ENCODE measurements around the gene GPR61.

The GPR61 gene

DNA sequence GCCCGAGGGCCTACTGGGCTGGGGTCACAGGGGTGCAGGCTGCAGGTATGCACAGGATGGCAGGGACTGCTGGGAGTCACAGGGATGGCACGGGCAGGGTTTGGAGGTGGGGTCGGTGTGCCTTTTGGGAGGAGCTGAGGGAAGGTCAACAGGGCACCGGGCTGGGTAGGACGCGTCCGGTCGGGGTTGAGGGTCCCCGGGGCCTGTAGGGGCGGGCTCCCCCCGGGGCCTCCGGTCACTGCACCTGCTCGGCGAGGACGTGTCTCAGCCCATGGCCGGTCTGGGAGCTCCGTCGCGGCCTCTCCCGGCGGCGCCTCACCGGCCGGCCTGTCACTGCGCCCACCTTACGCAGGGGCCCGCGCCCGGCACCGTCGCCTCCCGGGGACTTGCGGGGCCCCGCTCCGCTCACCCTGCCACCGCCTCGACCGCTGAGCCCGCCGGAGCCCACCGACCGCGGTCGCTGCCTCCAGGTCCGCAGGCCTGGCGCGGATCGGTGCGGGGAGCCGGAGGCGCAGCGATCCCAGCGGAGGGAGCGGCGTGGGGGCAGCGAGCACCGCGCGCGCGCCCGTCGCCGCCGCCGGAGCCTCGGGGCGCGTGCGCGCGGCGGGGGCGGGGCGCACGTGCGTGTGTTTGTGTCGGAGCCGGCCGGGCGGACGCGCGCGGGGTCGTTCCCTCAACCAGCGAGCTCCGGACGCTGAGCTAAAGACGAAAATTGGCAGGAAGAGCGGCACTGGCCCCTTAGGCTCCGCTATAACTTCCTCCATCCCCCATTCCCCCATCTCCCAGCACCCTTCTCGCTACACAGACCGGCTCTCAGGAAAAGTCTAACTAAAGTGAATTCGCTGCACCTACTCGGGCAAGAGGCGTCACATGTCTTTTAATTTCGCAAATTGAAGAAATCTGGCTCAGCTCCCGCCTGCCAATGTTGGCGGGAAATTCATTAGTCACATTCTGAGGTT lies 30.2 kb upstream of the GPR61 start, which contains the start of gene AMIGO1:
TSS of gene AMIGO1 (minus strand) at position 552 of the 959 bp plus-strand sequence. CDS start 815 bp downstream, outside the sequence.
- peak; percentile 61 for DNase-seq

GRCh38 chr1:109513110-109513710 lies 26.5 kb upstream of the GPR61 start:
- peak; percentile 47 for DNase-seq

DNA sequence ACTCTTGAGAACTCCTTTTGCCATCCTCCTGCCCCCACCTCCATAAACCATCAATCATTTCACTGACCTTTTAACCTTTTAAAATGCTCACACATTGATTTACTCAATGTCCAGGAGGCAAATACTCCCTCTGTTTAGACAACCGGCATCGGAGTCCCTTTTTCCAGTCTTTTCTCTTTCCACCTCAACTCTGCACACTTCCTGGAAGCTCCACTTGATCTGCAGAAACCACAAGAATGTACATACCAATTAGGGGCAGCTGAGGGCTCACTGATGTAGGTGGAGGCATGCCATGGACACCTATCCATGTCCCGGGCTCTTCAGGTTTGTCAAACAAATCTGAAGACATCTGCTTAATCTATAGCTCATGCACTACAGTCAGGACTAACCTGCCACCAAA lies 24.8 kb upstream of the GPR61 start:
- no peak for DNase-seq

DNA sequence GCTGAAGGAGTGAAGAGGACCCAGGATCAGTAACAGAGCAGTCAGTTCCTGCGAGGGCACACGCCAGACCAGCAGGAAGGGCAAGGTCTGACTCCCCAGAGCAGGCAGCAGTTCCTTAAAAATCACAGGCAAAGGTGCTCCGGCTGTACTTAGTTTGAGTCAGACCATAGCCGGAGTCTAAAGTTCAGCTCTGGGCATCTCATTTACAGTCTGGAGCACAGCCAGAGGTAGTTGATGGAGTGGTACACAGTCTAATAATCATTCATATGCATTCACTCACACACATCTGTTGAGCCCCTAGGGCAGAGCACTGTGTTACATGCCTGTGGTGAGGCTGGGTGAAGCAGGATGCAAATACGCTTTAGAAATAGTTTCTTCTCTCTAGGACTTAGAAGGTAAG lies 22.8 kb upstream of the GPR61 start:
- DNase-seq, result no peak

DNA sequence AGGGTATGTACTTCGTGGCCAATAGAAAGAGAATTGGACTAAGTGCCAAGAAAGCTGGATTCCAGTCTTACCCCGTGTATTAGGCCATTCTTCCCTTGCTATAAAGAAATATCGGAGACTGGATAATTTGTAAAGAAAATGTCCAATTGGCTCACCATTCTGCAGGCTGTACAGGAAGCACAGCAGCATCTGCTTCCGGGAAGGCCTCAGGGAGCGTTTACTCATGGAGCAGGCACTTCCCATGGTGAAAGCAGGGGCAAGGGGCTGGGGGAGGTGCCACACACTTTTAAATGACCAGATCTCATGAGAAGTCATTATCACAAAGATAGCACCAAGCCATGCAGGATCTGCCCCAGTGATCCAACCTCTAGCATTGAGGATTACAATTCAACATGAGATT lies 22.3 kb upstream of the GPR61 start:
- DNase-seq, result no peak

GRCh38 chr1:109521002-109521951 lies 18.4 kb upstream of the GPR61 start:
- no peak for DNase-seq

DNA sequence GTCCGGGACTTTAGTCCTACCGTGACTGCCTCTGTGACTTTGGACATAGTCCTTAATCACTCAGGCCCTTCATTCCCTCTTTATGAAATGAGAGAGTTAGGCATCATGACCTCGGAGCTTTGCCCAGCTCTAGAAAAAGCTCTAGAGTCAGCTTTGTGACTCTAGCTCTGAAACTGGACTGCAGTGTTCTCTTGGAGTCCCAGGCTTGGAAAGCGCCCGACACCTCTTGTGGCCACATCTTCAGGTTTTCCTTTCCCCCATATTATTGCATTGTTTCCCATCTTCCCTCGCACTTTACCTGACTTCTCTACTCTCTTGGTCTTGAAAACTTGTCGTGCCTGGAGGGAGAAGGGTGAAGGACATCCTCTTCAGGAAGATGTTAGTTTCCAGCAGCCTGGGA lies 17.6 kb upstream of the GPR61 start:
- DNase-seq, result no peak

DNA sequence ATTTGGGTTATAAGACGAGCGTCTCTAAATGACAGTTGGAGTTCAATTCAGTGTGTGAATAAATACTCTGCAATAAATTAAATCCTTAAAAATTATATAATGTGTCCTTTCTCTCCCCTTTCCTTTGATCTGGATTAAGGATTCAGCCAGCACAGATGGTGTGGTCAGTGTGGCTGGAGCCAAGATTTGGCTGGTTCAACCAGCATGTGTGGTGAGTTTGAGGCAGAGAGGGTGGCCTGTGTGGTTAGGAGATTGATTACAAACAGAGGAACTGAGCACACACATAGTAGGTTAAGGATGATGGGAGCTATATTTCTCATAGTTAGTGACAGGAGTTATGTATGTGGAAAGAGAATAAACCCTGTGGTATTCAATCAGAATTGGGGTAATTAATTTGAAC lies 16.0 kb upstream of the GPR61 start:
- no peak for DNase-seq

DNA sequence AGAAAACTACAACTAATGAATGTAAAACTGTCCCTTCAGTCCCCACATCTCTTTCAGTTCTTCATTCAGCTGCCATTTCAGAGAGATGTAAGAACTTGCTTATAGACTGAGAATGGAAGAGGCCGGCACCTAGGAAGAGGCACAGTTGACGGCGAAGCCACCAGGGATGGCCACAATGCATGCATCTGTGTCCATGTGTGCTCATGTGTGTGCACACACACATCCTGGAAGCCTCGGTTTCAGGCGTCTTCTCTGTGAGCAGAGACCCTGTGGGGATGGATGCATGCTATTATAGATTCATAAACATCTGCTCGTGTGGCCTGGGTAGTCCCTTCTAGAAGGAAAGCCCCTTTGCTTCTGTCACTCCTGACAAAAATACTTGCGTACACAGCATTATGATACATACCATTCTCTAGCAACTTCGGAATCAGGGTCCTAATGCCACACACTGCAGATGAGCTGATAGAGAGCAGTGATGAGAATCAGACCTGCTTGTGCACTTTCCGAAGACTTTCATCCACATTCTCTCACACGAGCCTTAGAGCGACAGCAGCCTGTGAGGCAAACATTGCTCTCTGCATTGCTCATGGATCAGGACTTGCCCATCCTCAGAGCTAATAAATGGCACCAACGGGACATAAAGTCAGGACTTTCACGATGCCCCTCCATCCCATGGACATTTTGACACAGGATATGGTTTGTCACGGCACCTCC lies 12.4 kb upstream of the GPR61 start:
- DNase-seq, result no peak

- no peak for DNase-seq
Measured at GRCh38 chr1:109527846-109528695, 11.6 kb upstream of the GPR61 start.

- no peak for DNase-seq
Measured at GRCh38 chr1:109528712-109529111, 11.0 kb upstream of the GPR61 start.

- no peak for DNase-seq
Measured at GRCh38 chr1:109529881-109530456, 9.7 kb upstream of the GPR61 start.

DNA sequence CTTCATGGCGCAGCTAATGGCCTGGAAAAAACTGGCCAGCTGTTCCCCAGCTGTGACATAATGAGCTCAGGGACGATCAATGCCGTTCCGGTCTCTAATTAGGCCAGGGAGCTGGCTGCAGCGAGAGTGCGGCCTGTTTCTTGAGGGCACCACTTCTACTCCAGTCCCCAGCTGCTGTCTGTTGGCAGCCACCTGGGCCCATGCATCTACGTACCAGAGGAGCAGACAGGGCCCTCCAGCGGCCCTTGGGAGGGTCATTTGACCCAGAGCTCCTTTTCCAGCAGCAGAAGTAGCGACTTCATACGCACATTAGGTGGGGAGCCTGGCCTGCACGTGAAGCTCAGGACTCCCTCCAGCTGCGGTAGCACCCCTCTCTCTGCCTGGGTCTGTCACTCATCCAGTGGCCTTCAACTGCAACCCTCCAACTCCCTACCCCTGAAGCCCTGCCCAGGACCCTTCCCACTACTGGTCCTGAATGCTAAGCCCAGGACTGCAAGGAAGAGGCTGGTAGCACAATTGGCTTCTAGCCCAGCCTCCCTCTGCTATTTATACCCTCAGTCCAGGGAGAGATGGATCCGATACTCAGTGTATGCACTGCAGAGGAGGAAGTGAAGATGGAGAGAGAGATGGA lies 9.1 kb upstream of the GPR61 start:
- DNase-seq, result peak; percentile 19

DNA sequence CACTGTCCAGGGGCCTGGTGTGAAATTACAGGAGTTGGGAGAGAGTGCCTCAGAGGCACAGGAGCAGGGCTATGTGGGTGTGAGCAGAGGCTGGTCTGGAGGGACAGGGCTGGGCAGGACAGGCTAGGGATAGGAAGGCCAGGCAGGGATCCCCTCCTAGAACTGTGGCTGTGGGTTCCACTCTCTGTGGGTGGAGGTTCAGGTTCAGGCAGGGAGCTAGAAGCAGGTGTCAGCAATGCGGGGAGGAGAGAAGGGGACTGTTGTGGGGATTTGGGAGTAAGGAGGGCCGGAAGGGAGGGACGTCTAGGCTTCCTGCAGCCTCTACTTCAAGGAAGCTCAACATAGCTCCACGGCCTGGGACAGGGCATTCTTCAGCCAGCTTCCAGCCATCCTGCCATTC lies 8.3 kb upstream of the GPR61 start:
- no peak for DNase-seq

DNA sequence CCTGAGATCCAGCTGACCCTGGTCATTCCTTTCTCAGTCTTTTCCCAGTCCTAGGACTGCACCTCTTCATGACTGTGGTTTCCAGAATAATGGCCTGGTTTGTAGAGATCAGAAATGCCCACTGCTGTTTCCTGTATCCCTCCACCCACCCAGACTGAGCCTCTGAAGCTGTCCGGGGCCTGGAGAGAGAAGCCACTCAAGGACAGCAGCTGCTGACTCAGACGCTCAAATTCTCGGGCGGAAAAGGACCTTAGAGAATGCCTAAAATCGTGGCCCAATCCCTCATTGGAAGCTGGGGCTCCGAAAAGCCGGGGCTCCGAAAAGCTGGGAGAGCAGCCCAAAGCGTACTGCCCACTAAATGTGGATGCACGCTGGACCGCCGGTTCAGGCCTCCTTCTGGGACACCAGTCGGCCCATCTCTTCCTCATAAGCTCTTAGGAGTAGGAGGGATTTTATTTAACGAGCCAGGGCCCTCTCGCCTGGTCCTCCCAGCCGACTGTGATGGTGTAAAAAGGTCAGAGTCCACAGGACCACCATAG lies 7.8 kb upstream of the GPR61 start:
- DNase-seq, result no peak

GRCh38 chr1:109532365-109533136 lies 7.1 kb upstream of the GPR61 start:
- DNase-seq, result peak; percentile 85

DNA sequence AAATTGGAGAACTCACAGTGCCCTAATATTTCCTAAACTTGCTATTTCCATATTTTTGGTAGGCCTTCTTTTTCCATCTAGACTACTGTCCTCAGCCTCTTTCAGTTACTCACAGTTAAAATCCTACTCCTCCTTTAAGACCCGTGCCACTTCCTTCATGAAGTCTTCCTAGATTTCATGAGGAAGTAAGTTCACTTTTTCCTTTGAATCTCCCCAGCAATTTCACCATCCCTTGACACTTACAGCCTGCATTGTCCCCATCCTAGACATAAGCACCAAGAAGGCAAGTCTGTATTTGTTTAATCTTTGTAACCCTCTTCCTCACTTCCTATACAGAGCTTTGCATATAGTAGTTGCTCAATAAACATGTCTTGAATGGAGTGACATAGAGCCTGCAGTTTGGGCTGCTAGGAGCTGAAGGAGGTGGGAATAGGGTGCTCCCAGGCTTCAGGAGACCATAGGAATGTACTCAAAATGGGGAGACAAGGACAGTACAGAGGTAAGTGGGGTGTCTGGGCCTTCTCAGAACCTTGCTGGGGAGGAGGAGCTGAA lies 5.3 kb upstream of the GPR61 start:
- no peak for DNase-seq

DNA sequence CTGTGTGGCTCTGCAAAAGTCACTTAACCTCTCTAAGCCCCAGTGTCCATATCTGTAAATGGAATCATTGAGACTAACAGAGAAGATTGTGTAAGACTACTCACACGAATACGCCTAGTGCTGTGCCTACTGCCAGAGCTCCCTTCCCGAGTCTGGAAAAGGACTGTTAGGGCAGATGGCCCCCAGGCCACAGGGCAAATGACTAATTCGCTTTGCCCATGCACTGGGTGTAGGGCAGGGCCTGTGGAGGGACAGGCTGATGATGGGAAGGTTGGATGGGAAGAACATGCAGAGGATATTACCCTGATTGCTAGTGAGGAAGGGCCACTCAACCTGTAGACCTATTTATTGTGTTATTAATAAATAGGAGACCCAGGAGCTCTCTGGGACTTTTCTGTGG lies 4.2 kb upstream of the GPR61 start:
- DNase-seq, result no peak

- no peak for DNase-seq
Measured at GRCh38 chr1:109535971-109536491, 3.6 kb upstream of the GPR61 start.

All from NCI-H146 (cell line).